ENCODE measurements around the gene IKBKE.

DNA sequence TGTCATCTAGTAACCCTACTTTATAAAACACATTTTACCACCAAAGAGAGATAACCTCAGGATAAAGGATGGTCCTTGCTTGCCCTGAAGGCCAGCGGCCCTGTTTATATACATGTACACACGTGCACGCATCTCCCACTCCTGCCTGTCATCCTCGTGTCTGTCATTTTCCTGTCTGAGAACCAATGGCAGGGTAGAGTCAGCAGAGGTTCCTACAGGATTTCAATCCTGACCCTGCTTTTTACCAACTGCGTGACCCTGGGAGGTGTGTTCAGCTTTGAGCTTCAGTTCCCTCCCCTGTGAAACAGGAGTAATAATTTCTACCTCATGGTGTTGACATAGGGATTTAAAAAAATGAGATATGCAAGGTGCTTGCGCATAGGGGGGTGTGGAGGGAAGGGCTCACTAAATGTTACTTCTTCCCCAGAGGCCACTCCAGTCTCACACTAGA is 24.8 kb downstream of the IKBKE start:
- TF ChIP-seq, protein P1, sequence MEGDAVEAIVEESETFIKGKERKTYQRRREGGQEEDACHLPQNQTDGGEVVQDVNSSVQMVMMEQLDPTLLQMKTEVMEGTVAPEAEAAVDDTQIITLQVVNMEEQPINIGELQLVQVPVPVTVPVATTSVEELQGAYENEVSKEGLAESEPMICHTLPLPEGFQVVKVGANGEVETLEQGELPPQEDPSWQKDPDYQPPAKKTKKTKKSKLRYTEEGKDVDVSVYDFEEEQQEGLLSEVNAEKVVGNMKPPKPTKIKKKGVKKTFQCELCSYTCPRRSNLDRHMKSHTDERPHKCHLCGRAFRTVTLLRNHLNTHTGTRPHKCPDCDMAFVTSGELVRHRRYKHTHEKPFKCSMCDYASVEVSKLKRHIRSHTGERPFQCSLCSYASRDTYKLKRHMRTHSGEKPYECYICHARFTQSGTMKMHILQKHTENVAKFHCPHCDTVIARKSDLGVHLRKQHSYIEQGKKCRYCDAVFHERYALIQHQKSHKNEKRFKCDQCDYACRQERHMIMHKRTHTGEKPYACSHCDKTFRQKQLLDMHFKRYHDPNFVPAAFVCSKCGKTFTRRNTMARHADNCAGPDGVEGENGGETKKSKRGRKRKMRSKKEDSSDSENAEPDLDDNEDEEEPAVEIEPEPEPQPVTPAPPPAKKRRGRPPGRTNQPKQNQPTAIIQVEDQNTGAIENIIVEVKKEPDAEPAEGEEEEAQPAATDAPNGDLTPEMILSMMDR (IDR thresholded peaks at IDR 0.05): no peak
- TF ChIP-seq POLR2A (IDR thresholded peaks at IDR 0.05; ENCODE audit: low read depth): no peak

Measured in esophagus muscularis mucosa (tissue), 3 donors.